ENCODE results near the gene PCDHGB2. TPM values are rescaled to one million over a fixed set of nuclear protein-coding genes. Genes with fewer than 3 reads are reported as not detected.
A peak's percentile ranks its signal among the peaks of the same experiment; 100 is the strongest.
"Not testable (repeated sequence)": the region's sequence is repeated elsewhere in the genome, so short reads cannot be mapped to it uniquely, and the experiment has no call there.

Gene PCDHGB2
- total and polyA plus RNA-seq, 3 donors from 2014 or later = 1.5 to 20.4 (median 16.6) TPM

GRCh38 chr5:141330299-141331080, 29.3 kb upstream of the PCDHGB2 start, which contains the start of gene PCDHGA1:
Gene PCDHGA1, plus strand, starts transcription at chr5:141330514.
- TF ChIP-seq CTCF (IDR thresholded peaks at IDR 0.05) = peak in 2 of 3 experiments; percentile 8 to 23
- TF ChIP-seq POLR2A (IDR thresholded peaks at IDR 0.05) = no peak
- 15 to 26% methylated on average over 21 of the region's 21 CpGs for WGBS, 2 donors
- Histone ChIP-seq H3K27me3 (no peaks in the 10 kb centered on the region), H3K4me3 (no peak within 1 kb of the TSS), H3K36me3 (ENCODE audit: low read depth, missing control alignments) (no peaks in the 10 kb centered on the region), H3K27ac (no peak within 1 kb of the TSS), H3K9me3 (no peaks in the 10 kb centered on the region), H3K4me1 (no peaks in the 10 kb centered on the region)
- peak; percentile 79 for DNase-seq
- intact Hi-C loops (cut with DNase I; ENCODE audit: low total_unique reads) = no loop called here

DNA sequence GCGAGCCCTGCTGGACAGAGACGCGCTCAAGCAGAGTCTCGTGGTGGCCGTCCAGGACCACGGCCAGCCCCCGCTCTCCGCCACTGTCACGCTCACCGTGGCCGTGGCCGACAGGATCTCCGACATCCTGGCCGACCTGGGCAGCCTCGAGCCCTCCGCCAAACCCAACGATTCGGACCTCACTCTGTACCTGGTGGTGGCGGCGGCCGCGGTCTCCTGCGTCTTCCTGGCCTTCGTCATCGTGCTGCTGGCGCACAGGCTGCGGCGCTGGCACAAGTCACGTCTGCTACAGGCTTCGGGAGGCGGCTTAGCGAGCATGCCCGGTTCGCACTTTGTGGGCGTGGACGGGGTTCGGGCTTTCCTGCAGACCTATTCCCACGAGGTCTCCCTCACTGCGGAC, 27.2 kb upstream of the PCDHGB2 start:
- H3K27me3 ChIP-seq; H3K4me3 ChIP-seq; DNase-seq; H3K9me3 ChIP-seq; intact Hi-C loops (cut with DNase I; ENCODE audit: low total_unique reads); H3K4me1 ChIP-seq; H3K27ac ChIP-seq; H3K36me3 ChIP-seq (ENCODE audit: low read depth, missing control alignments): not testable (repeated sequence)
- 11 to 30% methylated on average over 2 to 27 of the region's 39 CpGs for WGBS, 2 donors

- no peaks in the 10 kb centered on the region for H3K9me3 ChIP-seq
- H3K4me1 ChIP-seq = no peaks in the 10 kb centered on the region
- H3K4me3 ChIP-seq = peak within 1 kb of the TSS in 1 of 2 donors; percentile 46
- intact Hi-C loops (cut with DNase I; ENCODE audit: low total_unique reads) = no loop called here
- DNase-seq = peak; percentile 80
- H3K27ac ChIP-seq = peak within 1 kb of the TSS in 1 of 2 donors; percentile 14
- no peaks in the 10 kb centered on the region for H3K36me3 ChIP-seq (ENCODE audit: low read depth, missing control alignments)
- H3K27me3 ChIP-seq = no peaks in the 10 kb centered on the region
- TF ChIP-seq POLR2A (IDR thresholded peaks at IDR 0.05) (no peak), CTCF (IDR thresholded peaks at IDR 0.05) (peak; percentile 58 to 62 (median 59))
- WGBS, 2 donors = 7 to 9% methylated on average over 26 to 27 of the region's 27 CpGs
Observed at GRCh38 chr5:141338538-141339306, 21.1 kb upstream of the PCDHGB2 start, which contains the start of gene PCDHGA2. Gene PCDHGA2, plus strand, starts transcription at chr5:141338760.

DNA sequence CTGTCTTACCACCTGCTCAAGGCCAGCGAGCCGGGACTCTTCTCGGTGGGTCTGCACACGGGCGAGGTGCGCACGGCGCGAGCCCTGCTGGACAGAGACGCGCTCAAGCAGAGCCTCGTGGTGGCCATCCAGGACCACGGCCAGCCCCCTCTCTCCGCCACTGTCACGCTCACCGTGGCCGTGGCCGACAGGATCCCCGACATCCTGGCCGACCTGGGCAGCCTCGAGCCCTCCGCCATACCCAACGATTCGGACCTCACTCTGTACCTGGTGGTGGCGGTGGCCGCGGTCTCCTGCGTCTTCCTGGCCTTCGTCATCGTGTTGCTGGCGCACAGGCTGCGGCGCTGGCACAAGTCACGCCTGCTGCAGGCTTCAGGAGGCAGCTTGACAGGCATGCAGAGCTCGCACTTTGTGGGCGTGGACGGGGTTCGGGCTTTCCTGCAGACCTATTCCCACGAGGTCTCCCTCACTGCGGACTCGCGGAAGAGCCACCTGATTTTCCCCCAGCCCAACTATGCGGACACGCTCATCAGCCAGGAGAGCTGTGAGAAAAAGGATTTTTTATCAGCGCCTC, 18.9 kb upstream of the PCDHGB2 start:
- H3K27ac ChIP-seq; H3K36me3 ChIP-seq (ENCODE audit: low read depth, missing control alignments); intact Hi-C loops (cut with DNase I; ENCODE audit: low total_unique reads); H3K27me3 ChIP-seq; H3K4me1 ChIP-seq; DNase-seq; H3K4me3 ChIP-seq; H3K9me3 ChIP-seq: not testable (repeated sequence)
- WGBS, 2 donors = 38 to 43% methylated on average over 11 to 27 of the region's 45 CpGs

- TF ChIP-seq CTCF (IDR thresholded peaks at IDR 0.05) = no peak
- no peak for TF ChIP-seq POLR2A (IDR thresholded peaks at IDR 0.05)
- Histone ChIP-seq H3K9me3 (no peaks in the 10 kb centered on the region), H3K27me3 (no peaks in the 10 kb centered on the region), H3K27ac (no peak overlapping the region), H3K4me1 (no peaks in the 10 kb centered on the region), H3K36me3 (ENCODE audit: low read depth, missing control alignments) (no peaks in the 10 kb centered on the region), H3K4me3 (no peak overlapping the region)
- no peak for DNase-seq
- intact Hi-C loops (cut with DNase I; ENCODE audit: low total_unique reads) = no loop called here
- 18 to 19% methylated on average over 1 of the region's 1 CpG for WGBS, 2 donors
Observed at GRCh38 chr5:141342773-141343172, 17.0 kb upstream of the PCDHGB2 start.
